Measurements from ENCODE around the gene NDRG2.

DNA sequence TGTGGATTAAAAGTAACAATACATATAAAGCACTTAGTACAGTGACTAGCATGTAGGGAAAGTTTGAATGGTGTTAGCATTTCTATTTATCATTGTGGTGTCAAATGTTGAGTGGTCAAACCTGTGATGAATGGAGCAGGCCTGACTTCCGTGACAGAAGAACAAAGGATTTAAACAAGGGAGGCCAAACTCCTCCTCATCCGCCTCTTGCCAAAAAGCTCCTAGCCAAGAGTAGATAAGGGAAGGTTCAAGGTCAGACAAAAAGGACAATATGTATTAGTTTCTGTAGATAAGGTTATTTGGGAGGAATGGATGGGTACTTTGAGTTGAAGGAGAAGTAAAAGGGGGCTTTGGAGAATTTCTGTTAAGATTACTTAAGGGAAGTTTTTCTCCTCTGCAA lies 23.8 kb upstream of the NDRG2 start:
- TF ChIP-seq, protein P1, sequence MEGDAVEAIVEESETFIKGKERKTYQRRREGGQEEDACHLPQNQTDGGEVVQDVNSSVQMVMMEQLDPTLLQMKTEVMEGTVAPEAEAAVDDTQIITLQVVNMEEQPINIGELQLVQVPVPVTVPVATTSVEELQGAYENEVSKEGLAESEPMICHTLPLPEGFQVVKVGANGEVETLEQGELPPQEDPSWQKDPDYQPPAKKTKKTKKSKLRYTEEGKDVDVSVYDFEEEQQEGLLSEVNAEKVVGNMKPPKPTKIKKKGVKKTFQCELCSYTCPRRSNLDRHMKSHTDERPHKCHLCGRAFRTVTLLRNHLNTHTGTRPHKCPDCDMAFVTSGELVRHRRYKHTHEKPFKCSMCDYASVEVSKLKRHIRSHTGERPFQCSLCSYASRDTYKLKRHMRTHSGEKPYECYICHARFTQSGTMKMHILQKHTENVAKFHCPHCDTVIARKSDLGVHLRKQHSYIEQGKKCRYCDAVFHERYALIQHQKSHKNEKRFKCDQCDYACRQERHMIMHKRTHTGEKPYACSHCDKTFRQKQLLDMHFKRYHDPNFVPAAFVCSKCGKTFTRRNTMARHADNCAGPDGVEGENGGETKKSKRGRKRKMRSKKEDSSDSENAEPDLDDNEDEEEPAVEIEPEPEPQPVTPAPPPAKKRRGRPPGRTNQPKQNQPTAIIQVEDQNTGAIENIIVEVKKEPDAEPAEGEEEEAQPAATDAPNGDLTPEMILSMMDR (conservative IDR thresholded peaks at IDR 0.05 in 1 of 2, IDR thresholded peaks at IDR 0.05 in 1 of 2; ENCODE audit: extremely low read depth in 1 of 2, insufficient read depth in 1 of 2, low read depth in 1 of 2, low read length in 2 of 2) = no peak
- TF ChIP-seq EZH2 (IDR thresholded peaks at IDR 0.05; ENCODE audit: borderline replicate concordance, low read length) = no peak
